PC-9 (cell line): ENCODE data around the gene PHACTR1. TPM values are rescaled to one million over a fixed set of nuclear protein-coding genes. Genes with fewer than 3 reads are reported as not detected.

Experiments
- BruUV-seq: library from RNA; stranded (reverse); fragments of 400-500 nt; replicated peaks from 2 replicates; lab custom pipeline; 2021; lab: Mats Ljungman, UMichigan
- CTCF ChIA-PET: fragments of 300-600 bp; sonication (Branson Sonifier 250); formaldehyde crosslinking; loops from one replicate; lab custom pipeline; 2022; ENCODE audit warnings: antibody characterized with exemption; lab: Charles Lee
- POLR2A ChIA-PET: fragments of 300-600 bp; sonication (Branson Sonifier 250); formaldehyde crosslinking; loops from one replicate; lab custom pipeline; 2022; ENCODE audit warnings: antibody characterized with exemption; ENCODE audit not compliant: unreplicated experiment; lab: Charles Lee
- DNase-seq, 2 experiments: peaks; one replicate each; pipeline versions ENCODE4 v3.0.0 to v3.0.0-alpha.2; 2015 to 2022; ENCODE audit warnings: mixed read lengths in 1 of 2
- H2AFZ ChIP-seq: fragments of 200-600 bp; sonication (generic); 2 replicates; pipeline ENCODE4 v1.8.1; 2017; ENCODE audit warnings: antibody characterized with exemption
- H3F3A ChIP-seq: fragments of 200-600 bp; sonication (generic); 2 replicates; pipeline ENCODE4 v1.8.1; 2017; ENCODE audit warnings: antibody characterized with exemption, mild to moderate bottlenecking, low read depth; ENCODE audit not compliant: insufficient read depth
- H3K27ac ChIP-seq: fragments of 200-600 bp; sonication (generic); 2 replicates; pipeline ENCODE4 v1.6.1; 2016; ENCODE audit warnings: mixed run types
- H3K27me3 ChIP-seq: fragments of 200-600 bp; sonication (generic); 2 replicates; pipeline ENCODE4 v1.6.1; 2016; ENCODE audit warnings: low read depth, mixed run types; ENCODE audit not compliant: insufficient read depth
- H3K36me3 ChIP-seq: fragments of 200-600 bp; sonication (generic); 2 replicates; pipeline ENCODE4 v1.6.1; 2016; ENCODE audit warnings: low read depth, mixed run types
- H3K4me1 ChIP-seq: fragments of 200-600 bp; sonication (generic); replicated peaks from 2 replicates; pipeline ENCODE4 v1.6.1; 2016; ENCODE audit warnings: mixed run types; ENCODE audit not compliant: insufficient read depth
- H3K4me2 ChIP-seq: fragments of 200-600 bp; sonication (generic); 2 replicates; pipeline ENCODE4 v1.6.1; 2017; ENCODE audit warnings: mixed run types
- H3K4me3 ChIP-seq: fragments of 200-600 bp; sonication (generic); 2 replicates; pipeline ENCODE4 v1.6.1; 2016; ENCODE audit warnings: mixed run types
- H3K79me2 ChIP-seq: fragments of 200-600 bp; sonication (generic); 2 replicates; pipeline ENCODE4 v1.6.1; 2017; ENCODE audit warnings: low read depth, mixed run types
- H3K9me2 ChIP-seq: fragments of 200-600 bp; sonication (generic); 2 replicates; pipeline ENCODE4 v1.8.1; 2017; ENCODE audit warnings: mild to moderate bottlenecking; ENCODE audit not compliant: insufficient read depth
- H3K9me3 ChIP-seq: fragments of 200-600 bp; sonication (generic); 2 replicates; pipeline ENCODE4 v1.8.1; 2016; ENCODE audit warnings: low read depth; ENCODE audit not compliant: insufficient read depth
- H4K20me1 ChIP-seq: fragments of 200-600 bp; sonication (generic); 2 replicates; pipeline ENCODE4 v1.8.1; 2017; ENCODE audit not compliant: insufficient read depth
- EZH2 ChIP-seq: fragments of 200-600 bp; sonication (generic); IDR thresholded peaks from 2 replicates; pipeline ENCODE4 v1.8.0; 2017; ENCODE audit warnings: antibody characterized with exemption, low read depth
- intact Hi-C: fragments of 100-400 bp; cut with micrococcal nuclease; formaldehyde crosslinking; loops from one replicate; pipeline ENCODE4 v1.10.0; 2022; ENCODE audit not compliant: unreplicated experiment
- total RNA-seq: library from RNA; stranded (reverse); gene quantifications from 2 replicates; pipeline ENCODE4 v1.2.3, GENCODE V29; 2021
- TF ChIP-seq, protein P1 (sequence below): fragments of 200-600 bp; sonication (generic); conservative IDR thresholded peaks from 2 replicates; pipeline ENCODE4 v1.6.1; 2017; ENCODE audit warnings: mixed run types, antibody characterized with exemption, mild to moderate bottlenecking, moderate library complexity

The PHACTR1 gene
- total RNA-seq, 1 experiment from 2014 or later, result not detected

DNA sequence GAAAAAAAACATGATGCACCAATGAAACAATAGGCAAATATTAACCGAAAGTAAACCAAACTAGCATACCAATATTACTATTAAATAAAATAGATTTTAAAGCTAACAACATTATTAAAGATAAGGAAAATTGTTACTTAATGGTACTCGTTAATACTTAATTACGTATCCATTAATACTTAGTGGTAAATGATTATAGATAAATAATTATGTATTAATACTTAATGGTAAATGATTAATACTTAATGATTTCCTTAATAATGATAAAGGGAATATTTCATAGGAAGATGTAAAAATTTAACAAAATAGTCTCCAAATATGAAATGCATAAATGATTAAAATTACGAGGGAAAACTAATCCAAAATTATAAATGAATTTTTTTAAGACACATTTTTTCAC, 278.9 kb downstream of the PHACTR1 start:
- Histone ChIP-seq H3K27me3 (peaks cover 7% of the 10 kb centered on the region; the same call in 1 of the 2 replicates), H4K20me1 (no peaks in the 10 kb centered on the region), H3K4me2 (no peak overlapping the region), H3K4me3 (no peak overlapping the region), H2AFZ (no peak overlapping the region), H3K4me1 (no peaks in the 10 kb centered on the region), H3K36me3 (no peaks in the 10 kb centered on the region), H3K27ac (no peak overlapping the region), H3K9me3 (no peaks in the 10 kb centered on the region), H3F3A (no peaks in the 10 kb centered on the region), H3K9me2 (no peaks in the 10 kb centered on the region), H3K79me2 (no peaks in the 10 kb centered on the region)
- CTCF ChIA-PET, result no interaction called here
- BruUV-seq, result no TSS peak
- POLR2A ChIA-PET, result no interaction called here
- no peak for DNase-seq
- intact Hi-C loops, result no loop called here
- no peak for TF ChIP-seq EZH2
- TF ChIP-seq, protein P1, sequence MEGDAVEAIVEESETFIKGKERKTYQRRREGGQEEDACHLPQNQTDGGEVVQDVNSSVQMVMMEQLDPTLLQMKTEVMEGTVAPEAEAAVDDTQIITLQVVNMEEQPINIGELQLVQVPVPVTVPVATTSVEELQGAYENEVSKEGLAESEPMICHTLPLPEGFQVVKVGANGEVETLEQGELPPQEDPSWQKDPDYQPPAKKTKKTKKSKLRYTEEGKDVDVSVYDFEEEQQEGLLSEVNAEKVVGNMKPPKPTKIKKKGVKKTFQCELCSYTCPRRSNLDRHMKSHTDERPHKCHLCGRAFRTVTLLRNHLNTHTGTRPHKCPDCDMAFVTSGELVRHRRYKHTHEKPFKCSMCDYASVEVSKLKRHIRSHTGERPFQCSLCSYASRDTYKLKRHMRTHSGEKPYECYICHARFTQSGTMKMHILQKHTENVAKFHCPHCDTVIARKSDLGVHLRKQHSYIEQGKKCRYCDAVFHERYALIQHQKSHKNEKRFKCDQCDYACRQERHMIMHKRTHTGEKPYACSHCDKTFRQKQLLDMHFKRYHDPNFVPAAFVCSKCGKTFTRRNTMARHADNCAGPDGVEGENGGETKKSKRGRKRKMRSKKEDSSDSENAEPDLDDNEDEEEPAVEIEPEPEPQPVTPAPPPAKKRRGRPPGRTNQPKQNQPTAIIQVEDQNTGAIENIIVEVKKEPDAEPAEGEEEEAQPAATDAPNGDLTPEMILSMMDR, result no peak

DNA sequence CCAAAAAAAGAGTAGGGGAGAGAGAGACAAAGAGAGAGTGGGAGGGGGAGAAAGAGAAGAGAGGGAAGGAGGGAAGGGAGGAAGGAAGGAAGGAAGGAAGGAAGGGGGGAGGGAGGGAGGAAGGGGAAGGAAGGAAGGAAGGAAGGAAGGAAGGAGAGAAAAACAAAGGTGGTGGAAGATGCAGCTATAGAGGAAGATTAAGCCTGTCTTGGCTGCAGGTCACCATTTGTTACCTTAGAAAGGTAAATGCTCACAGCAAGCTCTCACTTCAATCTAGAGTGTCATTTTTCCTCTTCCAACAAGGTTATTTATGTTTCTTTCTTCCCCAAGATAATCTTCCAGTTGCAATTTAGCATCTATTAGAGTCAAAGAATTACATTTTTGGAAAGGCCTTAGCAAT, 284.0 kb downstream of the PHACTR1 start:
- Histone ChIP-seq H3K4me2 (no peak overlapping the region), H3K9me2 (no peaks in the 10 kb centered on the region), H3K36me3 (no peaks in the 10 kb centered on the region), H3K4me3 (no peak overlapping the region), H3K4me1 (no peaks in the 10 kb centered on the region), H3K9me3 (no peaks in the 10 kb centered on the region), H4K20me1 (no peaks in the 10 kb centered on the region), H2AFZ (no peak overlapping the region), H3K27ac (no peak overlapping the region), H3K79me2 (no peaks in the 10 kb centered on the region), H3F3A (no peaks in the 10 kb centered on the region), H3K27me3 (no peaks in the 10 kb centered on the region)
- no TSS peak for BruUV-seq
- intact Hi-C loops, result no loop called here
- ChIA-PET CTCF (no interaction called here), POLR2A (no interaction called here)
- DNase-seq, result no peak
- TF ChIP-seq EZH2, result no peak
- TF ChIP-seq, protein P1, result no peak

DNA sequence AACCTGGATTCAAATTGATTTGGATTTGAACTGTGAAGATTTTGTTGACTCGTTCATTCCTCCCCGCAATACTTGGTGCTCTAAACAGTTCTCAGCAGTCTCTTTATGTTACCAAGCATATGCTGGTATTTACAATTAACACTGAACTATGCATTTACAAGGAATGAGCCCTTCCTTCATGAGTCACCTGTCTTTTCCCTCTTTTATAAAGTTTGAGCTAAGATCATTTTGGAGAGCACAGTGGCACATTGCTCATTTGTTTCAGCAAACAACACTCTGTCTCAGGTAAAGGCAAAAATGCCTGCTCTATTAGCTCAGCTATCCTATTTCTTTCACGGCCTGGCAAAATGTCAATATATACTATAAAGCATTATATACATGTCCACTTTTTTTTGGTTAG, 285.4 kb downstream of the PHACTR1 start:
- Histone ChIP-seq H3K27ac (no peak overlapping the region), H3K4me3 (no peak overlapping the region), H3K27me3 (no peaks in the 10 kb centered on the region), H3K4me2 (no peak overlapping the region), H3K9me3 (no peaks in the 10 kb centered on the region), H3K79me2 (no peaks in the 10 kb centered on the region), H3F3A (no peaks in the 10 kb centered on the region), H3K4me1 (no peaks in the 10 kb centered on the region), H2AFZ (no peak overlapping the region), H3K36me3 (no peaks in the 10 kb centered on the region), H4K20me1 (no peaks in the 10 kb centered on the region), H3K9me2 (no peaks in the 10 kb centered on the region)
- DNase-seq, result no peak
- no peak for TF ChIP-seq EZH2
- TF ChIP-seq, protein P1, result no peak
- CTCF ChIA-PET, result no interaction called here
- POLR2A ChIA-PET, result no interaction called here
- intact Hi-C loops, result no loop called here
- no TSS peak for BruUV-seq
